WI38 (cell line): Measurements from ENCODE around the gene AMZ1.
"Not testable (repeated sequence)": the region's sequence is repeated elsewhere in the genome, so short reads cannot be mapped to it uniquely, and the experiment has no call there.

Experiments used
- H3K4me3 ChIP-seq: 2 replicates; pipeline ENCODE4 v1.5.1; 2011; ENCODE audit warnings: low read depth, mild to moderate bottlenecking, control low read depth, low read length
- TF ChIP-seq, protein P1 (sequence below): IDR thresholded peaks from 2 replicates; pipeline ENCODE4 v1.5.1; 2012; ENCODE audit warnings: low read depth, mild to moderate bottlenecking, control low read depth, low read length

Gene AMZ1

DNA sequence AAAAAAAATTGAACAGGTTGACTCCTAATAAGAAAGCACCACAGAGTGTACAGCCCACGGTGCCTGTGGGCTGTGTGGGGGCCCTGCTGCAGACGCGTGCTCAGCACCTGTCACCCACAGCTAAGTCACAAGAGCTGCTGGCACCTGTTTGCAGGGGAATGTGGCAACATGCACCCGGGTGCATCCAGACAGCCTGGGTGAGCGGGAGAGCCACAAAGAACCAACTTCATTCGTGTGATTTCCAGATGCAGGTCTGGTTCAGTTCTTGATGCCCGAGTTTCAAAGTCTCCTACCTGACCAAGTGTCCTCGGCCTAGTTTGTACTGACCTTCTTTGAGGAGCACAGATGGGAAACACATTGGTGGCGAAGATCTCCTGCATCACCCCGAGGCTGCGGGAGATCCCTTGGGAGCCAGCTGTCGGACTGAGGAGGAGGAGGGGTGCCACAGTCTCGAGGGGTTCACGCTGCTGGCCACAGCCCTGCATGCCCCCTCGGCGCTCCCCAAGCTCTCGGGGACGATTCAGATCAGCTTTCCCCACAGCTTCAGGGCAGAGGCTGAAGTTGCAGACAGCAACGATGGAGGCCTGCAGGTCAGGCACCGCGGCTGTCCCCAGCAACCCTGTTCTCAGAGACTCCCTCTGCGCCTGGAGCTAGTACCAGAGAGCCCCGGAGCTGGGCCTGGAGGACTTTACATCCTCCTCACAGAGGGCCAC, 35.3 kb downstream of the AMZ1 start:
- TF ChIP-seq, protein P1, sequence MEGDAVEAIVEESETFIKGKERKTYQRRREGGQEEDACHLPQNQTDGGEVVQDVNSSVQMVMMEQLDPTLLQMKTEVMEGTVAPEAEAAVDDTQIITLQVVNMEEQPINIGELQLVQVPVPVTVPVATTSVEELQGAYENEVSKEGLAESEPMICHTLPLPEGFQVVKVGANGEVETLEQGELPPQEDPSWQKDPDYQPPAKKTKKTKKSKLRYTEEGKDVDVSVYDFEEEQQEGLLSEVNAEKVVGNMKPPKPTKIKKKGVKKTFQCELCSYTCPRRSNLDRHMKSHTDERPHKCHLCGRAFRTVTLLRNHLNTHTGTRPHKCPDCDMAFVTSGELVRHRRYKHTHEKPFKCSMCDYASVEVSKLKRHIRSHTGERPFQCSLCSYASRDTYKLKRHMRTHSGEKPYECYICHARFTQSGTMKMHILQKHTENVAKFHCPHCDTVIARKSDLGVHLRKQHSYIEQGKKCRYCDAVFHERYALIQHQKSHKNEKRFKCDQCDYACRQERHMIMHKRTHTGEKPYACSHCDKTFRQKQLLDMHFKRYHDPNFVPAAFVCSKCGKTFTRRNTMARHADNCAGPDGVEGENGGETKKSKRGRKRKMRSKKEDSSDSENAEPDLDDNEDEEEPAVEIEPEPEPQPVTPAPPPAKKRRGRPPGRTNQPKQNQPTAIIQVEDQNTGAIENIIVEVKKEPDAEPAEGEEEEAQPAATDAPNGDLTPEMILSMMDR: no peak

DNA sequence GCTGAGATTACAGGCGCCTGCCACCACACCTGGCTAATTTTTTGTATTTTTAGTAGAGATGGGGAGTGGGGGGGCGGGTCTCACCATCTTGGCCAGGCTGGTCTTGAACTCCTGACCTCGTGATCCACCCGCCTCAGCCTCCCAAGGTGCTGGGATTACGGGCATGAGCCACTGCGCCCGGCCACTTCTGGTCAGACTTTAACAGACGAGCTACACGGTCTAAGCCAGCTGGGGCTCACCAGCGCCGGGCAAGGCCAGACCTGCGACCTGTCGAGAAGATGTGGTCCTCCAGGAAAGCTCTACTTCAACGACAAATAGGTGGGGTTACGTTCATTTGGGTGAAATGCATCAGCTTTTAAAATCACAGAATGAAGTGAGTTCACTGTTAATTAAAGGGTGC, 36.0 kb downstream of the AMZ1 start:
- not testable (repeated sequence) for H3K4me3 ChIP-seq

More for the DNA sequence above, 35.3 kb downstream of the AMZ1 start:
- no peak overlapping the region for H3K4me3 ChIP-seq

DNA sequence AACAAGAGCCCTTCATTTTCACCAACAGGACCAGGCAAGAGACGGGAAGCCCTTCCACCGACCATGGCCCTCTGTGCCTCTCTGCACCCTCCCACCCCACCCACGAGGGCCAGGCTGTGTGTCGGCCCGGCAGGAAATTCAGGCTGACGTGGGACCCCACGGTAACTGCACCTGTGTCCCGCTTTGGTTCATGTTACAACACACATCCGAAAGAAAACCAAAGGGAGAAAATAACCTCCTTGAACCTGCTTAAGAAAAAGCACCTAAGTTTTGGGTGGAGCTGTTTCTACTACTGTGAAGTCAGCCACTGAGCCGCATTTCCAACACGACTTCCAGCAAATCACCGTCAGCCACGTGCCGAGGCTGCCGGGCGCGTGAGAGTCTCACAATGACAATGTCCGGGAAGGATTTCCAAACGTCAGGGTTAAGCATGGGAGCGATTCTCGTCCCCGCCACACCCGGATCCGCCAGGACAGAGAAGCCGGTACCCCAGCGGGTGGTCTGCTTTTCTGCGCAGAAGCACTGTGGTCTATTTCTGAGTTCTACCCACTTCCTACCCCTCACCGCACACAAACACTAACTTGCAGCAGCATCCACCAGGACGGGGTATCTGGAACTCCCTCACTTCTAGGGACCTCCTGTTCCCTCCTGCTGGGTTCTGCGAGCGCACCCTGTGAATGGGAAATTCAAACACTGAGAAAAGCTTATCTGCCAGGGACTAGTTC, 36.6 kb downstream of the AMZ1 start:
- TF ChIP-seq, protein P1: no peak

DNA sequence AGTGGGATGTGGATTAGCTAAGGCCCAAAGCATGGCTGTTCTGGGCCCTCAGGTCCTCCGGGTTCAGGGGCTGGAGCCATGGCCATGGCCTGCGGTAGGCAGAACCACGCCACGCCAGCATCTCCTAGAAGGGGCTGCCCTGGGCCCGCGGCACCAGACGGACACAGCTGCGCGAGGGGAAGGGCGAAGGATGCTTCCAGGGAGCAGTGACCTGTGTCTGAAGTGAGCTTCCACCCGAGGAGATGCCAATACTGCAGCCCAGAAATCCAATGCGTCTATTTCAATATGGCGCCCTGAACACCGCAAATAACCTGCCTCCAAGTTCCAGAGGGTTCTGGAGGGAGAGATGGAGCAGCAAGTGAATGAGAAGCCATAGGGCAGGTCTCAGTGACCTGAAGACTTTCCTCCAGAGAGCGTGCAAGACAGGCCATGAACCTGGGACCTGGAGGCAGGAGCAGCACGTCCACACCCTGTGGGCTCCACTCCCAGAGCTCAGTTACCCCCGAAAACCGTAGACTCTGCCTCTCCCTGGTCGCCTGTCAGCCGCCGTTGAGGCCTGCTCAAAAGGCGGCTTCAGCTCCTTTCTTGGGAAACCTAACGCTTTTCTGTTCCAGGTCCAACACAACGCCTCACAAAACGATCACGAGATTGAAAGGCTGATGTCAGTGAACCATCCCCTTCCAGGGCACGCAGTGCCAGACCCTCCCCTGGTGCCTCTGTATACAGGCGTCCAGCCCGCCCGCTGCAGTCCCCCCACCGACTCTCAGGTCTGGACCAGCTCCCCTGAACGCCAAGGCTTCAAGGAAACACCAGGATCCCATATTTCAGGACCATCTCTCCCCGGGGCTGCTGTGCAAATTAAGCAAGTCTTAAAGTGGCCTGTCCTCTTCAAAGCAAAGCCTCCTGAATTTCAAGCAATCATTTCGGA, 37.4 kb downstream of the AMZ1 start:
- no peak overlapping the region for H3K4me3 ChIP-seq
- TF ChIP-seq, protein P1: no peak

More for the DNA sequence above, 36.6 kb downstream of the AMZ1 start:
- H3K4me3 ChIP-seq: no peak overlapping the region

DNA sequence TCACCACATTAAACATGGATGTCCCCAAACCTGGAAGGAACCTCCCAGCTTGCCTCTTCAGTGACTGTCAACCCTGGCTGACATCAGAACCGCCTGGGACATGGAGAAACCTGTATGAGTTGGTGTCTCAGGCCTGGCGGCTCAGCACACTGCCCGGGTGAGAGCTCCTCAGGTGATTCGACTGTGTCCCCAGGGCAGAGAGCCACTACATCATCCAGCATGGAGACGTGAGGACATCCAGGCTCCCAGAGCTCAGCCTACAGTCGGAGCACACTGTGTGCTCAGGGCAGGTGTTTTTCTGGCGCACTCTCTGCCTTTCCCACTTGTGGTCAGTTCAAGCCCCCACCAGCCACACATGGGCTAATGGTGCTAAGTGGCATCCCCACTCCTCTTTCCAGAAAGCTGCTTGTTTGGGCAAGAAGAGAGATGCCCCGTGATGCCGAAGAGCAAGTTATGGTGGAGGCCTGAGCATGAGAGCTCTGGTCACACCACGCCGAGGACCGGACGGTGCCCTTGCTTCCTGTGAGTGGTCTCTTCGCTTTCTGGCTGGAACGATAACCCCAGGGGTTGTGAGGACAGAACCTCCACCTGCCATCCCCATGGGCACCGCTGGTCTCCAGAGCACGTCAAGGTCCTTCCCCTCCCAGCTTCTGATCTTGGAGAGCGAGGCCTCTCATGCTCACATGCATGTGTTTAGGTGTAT, 38.5 kb downstream of the AMZ1 start:
- TF ChIP-seq, protein P1: no peak
- no peak overlapping the region for H3K4me3 ChIP-seq

DNA sequence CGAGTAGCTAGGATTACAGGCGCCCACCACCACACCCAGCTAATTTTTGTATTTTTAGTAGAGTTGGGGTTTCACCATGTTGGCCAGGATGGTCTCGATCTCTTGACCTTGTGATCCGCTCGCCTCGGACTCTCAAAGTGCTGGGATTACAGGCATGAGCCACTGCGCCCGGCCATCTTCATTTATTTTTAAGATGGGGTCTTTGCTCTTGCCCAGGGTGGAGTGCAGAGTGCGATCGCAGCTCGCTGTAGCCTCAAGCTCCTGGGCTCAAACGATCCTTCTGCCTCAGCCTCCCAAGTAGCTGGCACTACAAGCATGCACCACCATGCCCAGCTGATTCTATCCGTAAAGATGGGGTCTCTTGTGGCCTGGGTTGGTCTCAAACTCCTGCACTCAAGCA, 39.2 kb downstream of the AMZ1 start:
- not testable (repeated sequence) for H3K4me3 ChIP-seq

DNA sequence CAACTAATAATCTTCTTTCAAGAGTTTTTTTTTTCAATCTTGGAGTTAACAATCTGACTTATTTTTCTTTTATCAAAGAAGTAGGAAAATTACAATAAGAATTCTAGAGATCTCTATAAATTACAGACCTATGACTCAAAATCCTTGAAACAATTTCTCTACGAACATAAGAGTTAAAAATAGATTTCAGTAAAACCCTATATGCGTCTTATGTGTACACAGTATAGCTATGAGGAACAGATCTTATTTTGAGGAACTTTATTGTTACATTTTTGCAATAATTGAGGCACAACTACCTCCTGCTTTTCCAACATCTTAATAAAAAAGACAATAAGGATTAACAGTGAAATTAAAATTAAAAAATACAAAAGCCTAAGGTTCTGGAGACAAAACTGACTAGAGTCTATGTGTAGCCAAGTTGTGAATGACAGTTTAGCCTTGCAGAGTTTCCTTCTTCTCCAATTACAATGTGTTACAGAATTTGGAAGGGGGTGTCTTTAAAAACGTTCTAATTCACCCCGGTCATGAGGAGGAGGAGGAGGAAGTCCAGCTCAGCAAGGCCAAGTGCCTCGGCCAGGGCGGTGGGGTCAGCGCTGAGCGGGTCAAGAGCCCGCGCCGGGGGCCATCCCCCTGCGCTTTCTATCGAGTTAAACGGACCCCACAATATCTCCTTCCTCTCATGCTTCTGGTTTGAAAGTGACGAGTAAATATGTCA, 40.5 kb downstream of the AMZ1 start:
- H3K4me3 ChIP-seq: no peak overlapping the region
- TF ChIP-seq, protein P1: no peak
